ENCODE data around the gene CRYL1. TPM values are rescaled to one million over a fixed set of nuclear protein-coding genes. Genes with fewer than 3 reads are reported as not detected.
A peak's percentile ranks its signal among the peaks of the same experiment; 100 is the strongest.

CRYL1 gene
- total RNA-seq, 1 experiment from 2014 or later = 22.9 TPM

GRCh38 chr13:20404488-20405222 is 121.0 kb downstream of the CRYL1 start:
- H3K9me3 ChIP-seq = no peaks in the 10 kb centered on the region

GRCh38 chr13:20403826-20404225 is 121.8 kb downstream of the CRYL1 start:
- no peak for DNase-seq
- H3K9me3 ChIP-seq = no peaks in the 10 kb centered on the region
- H3K27me3 ChIP-seq = no peaks in the 10 kb centered on the region
- no peak overlapping the region for H3K4me3 ChIP-seq
- H3K36me3 ChIP-seq = no peaks in the 10 kb centered on the region

More at GRCh38 chr13:20404488-20405222, 121.0 kb downstream of the CRYL1 start:
- no peak overlapping the region for H3K4me3 ChIP-seq
- H3K36me3 ChIP-seq = no peaks in the 10 kb centered on the region
- no peak for DNase-seq
- no peaks in the 10 kb centered on the region for H3K27me3 ChIP-seq

GRCh38 chr13:20402881-20403280 is 122.8 kb downstream of the CRYL1 start:
- Histone ChIP-seq H3K36me3 (no peaks in the 10 kb centered on the region), H3K4me3 (no peak overlapping the region), H3K9me3 (no peaks in the 10 kb centered on the region), H3K27me3 (no peaks in the 10 kb centered on the region)
- no peak for DNase-seq

- no peaks in the 10 kb centered on the region for H3K36me3 ChIP-seq
- H3K27me3 ChIP-seq = no peaks in the 10 kb centered on the region
- DNase-seq = no peak
- no peak overlapping the region for H3K4me3 ChIP-seq
- H3K9me3 ChIP-seq = no peaks in the 10 kb centered on the region
These were observed 123.5 kb downstream of the CRYL1 start for GRCh38 chr13:20401931-20402856.

- H3K9me3 ChIP-seq = no peaks in the 10 kb centered on the region
- no peaks in the 10 kb centered on the region for H3K27me3 ChIP-seq
- no peaks in the 10 kb centered on the region for H3K36me3 ChIP-seq
- H3K4me3 ChIP-seq = no peak overlapping the region
- DNase-seq = no peak
These were observed 124.1 kb downstream of the CRYL1 start for GRCh38 chr13:20401531-20401930.

- Histone ChIP-seq H3K27me3 (no peaks in the 10 kb centered on the region), H3K36me3 (no peaks in the 10 kb centered on the region), H3K9me3 (no peaks in the 10 kb centered on the region), H3K4me3 (no peak overlapping the region)
- peak; percentile 28 for DNase-seq
These were observed 124.9 kb downstream of the CRYL1 start for GRCh38 chr13:20400774-20401173.

GRCh38 chr13:20399961-20400360 is 125.7 kb downstream of the CRYL1 start:
- DNase-seq = no peak
- Histone ChIP-seq H3K4me3 (no peak overlapping the region), H3K27me3 (no peaks in the 10 kb centered on the region)

GRCh38 chr13:20399515-20399914 is 126.1 kb downstream of the CRYL1 start:
- no peaks in the 10 kb centered on the region for H3K36me3 ChIP-seq
- no peak overlapping the region for H3K4me3 ChIP-seq
- no peaks in the 10 kb centered on the region for H3K27me3 ChIP-seq
- no peak for DNase-seq
- no peaks in the 10 kb centered on the region for H3K9me3 ChIP-seq

More at GRCh38 chr13:20399961-20400360, 125.7 kb downstream of the CRYL1 start:
- Histone ChIP-seq H3K36me3 (no peaks in the 10 kb centered on the region), H3K9me3 (no peaks in the 10 kb centered on the region)

- H3K4me3 ChIP-seq = no peak overlapping the region
- H3K36me3 ChIP-seq = no peaks in the 10 kb centered on the region
- DNase-seq = no peak
- no peaks in the 10 kb centered on the region for H3K27me3 ChIP-seq
- peaks cover 3% of the 10 kb centered on the region; the same call in 1 of the 2 replicates for H3K9me3 ChIP-seq
These were observed 127.2 kb downstream of the CRYL1 start for GRCh38 chr13:20398459-20398858.

GRCh38 chr13:20397896-20398295 is 127.8 kb downstream of the CRYL1 start:
- H3K9me3 ChIP-seq = peaks cover 3% of the 10 kb centered on the region; the same call in 1 of the 2 replicates
- no peaks in the 10 kb centered on the region for H3K27me3 ChIP-seq
- H3K36me3 ChIP-seq = no peaks in the 10 kb centered on the region
- no peak for DNase-seq
- H3K4me3 ChIP-seq = no peak overlapping the region

GRCh38 chr13:20395061-20395916 is 130.4 kb downstream of the CRYL1 start:
- Histone ChIP-seq H3K4me3 (no peak overlapping the region), H3K27me3 (no peaks in the 10 kb centered on the region), H3K9me3 (peaks cover 3% of the 10 kb centered on the region; the same call in 1 of the 2 replicates), H3K36me3 (no peaks in the 10 kb centered on the region)
- no peak for DNase-seq

GRCh38 chr13:20394506-20394905 is 131.2 kb downstream of the CRYL1 start:
- no peak overlapping the region for H3K4me3 ChIP-seq
- H3K36me3 ChIP-seq = no peaks in the 10 kb centered on the region
- peaks cover 3% of the 10 kb centered on the region; the same call in 1 of the 2 replicates for H3K9me3 ChIP-seq
- H3K27me3 ChIP-seq = no peaks in the 10 kb centered on the region
- no peak for DNase-seq

GRCh38 chr13:20394169-20394501 is 131.5 kb downstream of the CRYL1 start:
- no peak for DNase-seq
- H3K27me3 ChIP-seq = no peaks in the 10 kb centered on the region
- H3K36me3 ChIP-seq = no peaks in the 10 kb centered on the region
- H3K4me3 ChIP-seq = no peak overlapping the region
- H3K9me3 ChIP-seq = peaks cover 3% of the 10 kb centered on the region; the same call in 1 of the 2 replicates

GRCh38 chr13:20393273-20394168 is 132.1 kb downstream of the CRYL1 start:
- Histone ChIP-seq H3K27me3 (no peaks in the 10 kb centered on the region), H3K9me3 (peaks cover 3% of the 10 kb centered on the region; the same call in 1 of the 2 replicates), H3K4me3 (no peak overlapping the region), H3K36me3 (no peaks in the 10 kb centered on the region)
- no peak for DNase-seq

- peaks cover 3% of the 10 kb centered on the region; the same call in 1 of the 2 replicates for H3K9me3 ChIP-seq
- H3K4me3 ChIP-seq = no peak overlapping the region
- no peaks in the 10 kb centered on the region for H3K36me3 ChIP-seq
- DNase-seq = no peak
- no peaks in the 10 kb centered on the region for H3K27me3 ChIP-seq
These were observed 133.1 kb downstream of the CRYL1 start for GRCh38 chr13:20392530-20392929.
